Left lung (tissue), 10 donors: ENCODE measurements around the gene KHNYN. TPM values are rescaled to one million over a fixed set of nuclear protein-coding genes. Genes with fewer than 3 reads are reported as not detected.

ENCODE experiments used
- ATAC-seq: fragments of 200-7000 bp; cut with Tn5 transposase; one replicate; pipeline ENCODE4 v1.9.1; 2020; ENCODE audit warnings: moderate library complexity
- DNase-seq, 4 donors: peaks; one replicate each; pipeline ENCODE4 v3.0.0-alpha.2; 2013 to 2020
- H3K27ac ChIP-seq, 2 donors: fragments of 200-600 bp; sonication (generic) in 1 of 2; one replicate each; pipeline versions ENCODE4 v1.5.0 to v1.8.0; 2020 to 2021
- H3K27me3 ChIP-seq, 2 donors: fragments of 200-600 bp; sonication (generic) in 1 of 2; one replicate each; pipeline versions ENCODE4 v1.5.0 to v1.8.0; 2020 to 2021
- H3K36me3 ChIP-seq, 2 donors: fragments of 200-600 bp; sonication (generic) in 1 of 2; one replicate each; pipeline versions ENCODE4 v1.5.0 to v1.8.0; 2020 to 2021
- H3K4me1 ChIP-seq, 2 donors: fragments of 200-600 bp; one replicate each; pipeline ENCODE4 v1.8.0; 2021
- H3K4me3 ChIP-seq, 2 donors: fragments of 200-600 bp; sonication (generic) in 1 of 2; one replicate each; pipeline versions ENCODE4 v1.5.0 to v1.8.0; 2020 to 2021; ENCODE audit warnings: mild to moderate bottlenecking in 1 of 2
- H3K9me3 ChIP-seq, 2 donors: fragments of 200-600 bp; sonication (generic) in 1 of 2; one replicate each; pipeline versions ENCODE4 v1.5.0 to v1.8.0; 2020 to 2021
- intact Hi-C, 2 donors: fragments of 100-400 bp; cut with DNase I; formaldehyde crosslinking; loops; one replicate each; pipeline versions ENCODE4 v1.11.2 to v1.14.2; 2022
- polyA plus RNA-seq, 6 donors: library from polyadenylated mRNA; unstranded; fragments of 120-200 nt; gene quantifications; one replicate each; pipeline ENCODE4 v1.2.1, GENCODE V29; 2013; ENCODE audit not compliant: insufficient read length in 6 of 6
- total RNA-seq, 2 donors: library from RNA; stranded (reverse); fragmentation: NEBNext Ultra II Directional; extraction: Animal tissue kit (Norgen Biotek cat#: 25700); gene quantifications; one replicate each; pipeline ENCODE4 v1.2.1, GENCODE V29; 2021
- TF ChIP-seq, protein P1 (sequence below), 2 donors: fragments of 200-600 bp; sonication (generic) in 1 of 2; IDR thresholded peaks; one replicate each; pipeline versions ENCODE4 v1.5.0 to v1.8.0; 2021; ENCODE audit warnings: antibody characterized with exemption in 2 of 2
- donor health status: DM: no; HTN: yes; CAD: no.
- donor health status: DM: no; HTN: no; CAD: no.

The KHNYN gene
- total and polyA plus RNA-seq, 8 donors, result 46.8 to 56.6 (median 49.7) TPM

DNA sequence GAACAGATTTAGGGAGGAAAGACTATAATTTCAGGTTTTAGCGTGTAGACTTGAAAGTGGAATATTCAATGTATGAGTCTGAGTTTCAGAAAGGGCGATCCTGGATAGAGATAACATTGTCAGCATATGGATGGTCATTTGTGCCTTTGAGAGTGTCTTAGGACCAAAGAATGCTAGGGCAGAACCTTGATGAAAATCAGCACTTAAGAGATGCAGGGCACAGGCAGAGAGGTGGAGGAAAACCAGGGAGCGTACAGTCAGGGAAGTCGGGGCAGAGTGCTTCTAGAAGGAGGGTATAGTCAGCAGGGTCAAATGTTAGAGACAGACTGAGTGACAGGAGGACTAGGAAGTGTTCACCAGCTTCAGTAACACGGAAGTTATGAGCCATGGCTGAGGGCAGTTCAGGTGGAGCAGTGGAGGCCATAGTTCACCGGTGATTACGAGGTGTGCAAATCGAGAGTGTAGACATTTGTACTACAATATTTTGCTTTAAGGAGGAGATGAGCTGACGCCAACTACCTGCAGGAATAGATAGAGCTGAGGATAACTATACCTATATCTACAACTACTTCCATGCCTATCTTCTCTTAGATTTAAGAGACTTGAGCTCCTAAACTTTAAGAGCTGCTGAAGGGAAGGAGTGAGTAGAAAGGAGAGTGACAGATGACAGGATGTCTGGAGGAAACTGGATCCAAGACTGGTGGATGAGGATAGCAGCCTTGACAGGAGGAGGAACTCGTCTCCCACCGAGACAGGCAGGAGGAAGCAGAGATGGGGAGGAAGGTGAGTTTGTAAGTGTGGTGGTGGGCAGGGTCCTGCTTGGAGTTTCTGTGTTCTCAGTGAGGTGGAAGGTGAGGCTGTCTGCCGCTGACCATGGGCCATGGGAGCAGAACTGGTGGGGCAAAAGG, 6.8 kb upstream of the KHNYN start:
- no peak for ATAC-seq
- Histone ChIP-seq H3K9me3 (no peaks in the 10 kb centered on the region), H3K27ac (no peak overlapping the region), H3K27me3 (no peaks in the 10 kb centered on the region), H3K4me3 (no peak overlapping the region), H3K4me1 (peaks cover 5 to 32% of the 10 kb centered on the region in 2 donors), H3K36me3 (no peaks in the 10 kb centered on the region)
- intact Hi-C loops, result no loop called here
- TF ChIP-seq, protein P1, sequence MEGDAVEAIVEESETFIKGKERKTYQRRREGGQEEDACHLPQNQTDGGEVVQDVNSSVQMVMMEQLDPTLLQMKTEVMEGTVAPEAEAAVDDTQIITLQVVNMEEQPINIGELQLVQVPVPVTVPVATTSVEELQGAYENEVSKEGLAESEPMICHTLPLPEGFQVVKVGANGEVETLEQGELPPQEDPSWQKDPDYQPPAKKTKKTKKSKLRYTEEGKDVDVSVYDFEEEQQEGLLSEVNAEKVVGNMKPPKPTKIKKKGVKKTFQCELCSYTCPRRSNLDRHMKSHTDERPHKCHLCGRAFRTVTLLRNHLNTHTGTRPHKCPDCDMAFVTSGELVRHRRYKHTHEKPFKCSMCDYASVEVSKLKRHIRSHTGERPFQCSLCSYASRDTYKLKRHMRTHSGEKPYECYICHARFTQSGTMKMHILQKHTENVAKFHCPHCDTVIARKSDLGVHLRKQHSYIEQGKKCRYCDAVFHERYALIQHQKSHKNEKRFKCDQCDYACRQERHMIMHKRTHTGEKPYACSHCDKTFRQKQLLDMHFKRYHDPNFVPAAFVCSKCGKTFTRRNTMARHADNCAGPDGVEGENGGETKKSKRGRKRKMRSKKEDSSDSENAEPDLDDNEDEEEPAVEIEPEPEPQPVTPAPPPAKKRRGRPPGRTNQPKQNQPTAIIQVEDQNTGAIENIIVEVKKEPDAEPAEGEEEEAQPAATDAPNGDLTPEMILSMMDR (IDR thresholded peaks at IDR 0.05), result no peak
- DNase-seq, result no peak

DNA sequence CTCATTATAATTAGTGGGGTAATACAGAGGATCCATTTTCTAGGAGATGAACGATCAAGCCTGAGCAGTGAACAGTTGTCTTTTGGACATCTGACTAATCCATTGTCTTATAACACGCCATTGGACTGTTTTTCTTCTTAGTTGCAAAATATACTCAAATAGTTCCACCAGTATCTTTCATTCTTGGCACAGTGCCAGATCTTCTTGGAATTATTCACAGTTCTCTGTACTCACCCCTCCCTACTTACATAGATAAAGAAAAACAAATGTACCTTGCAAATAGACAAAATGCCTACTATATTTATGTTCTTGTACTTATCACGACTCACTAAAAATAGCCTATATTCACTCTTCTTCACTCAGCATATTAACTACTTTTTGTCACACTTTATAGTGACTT, 4.0 kb upstream of the KHNYN start:
- intact Hi-C loops, result no loop called here
- Histone ChIP-seq H3K27ac (peak overlapping the region; percentile 67 to 68), H3K36me3 (no peaks in the 10 kb centered on the region), H3K9me3 (no peaks in the 10 kb centered on the region), H3K4me3 (no peak overlapping the region), H3K27me3 (no peaks in the 10 kb centered on the region), H3K4me1 (peaks cover 10 to 40% of the 10 kb centered on the region in 2 donors)
- ATAC-seq (no peak), DNase-seq (peak in 1 of 4 donors; percentile 64)
- TF ChIP-seq, protein P1 (IDR thresholded peaks at IDR 0.05), result no peak

DNA sequence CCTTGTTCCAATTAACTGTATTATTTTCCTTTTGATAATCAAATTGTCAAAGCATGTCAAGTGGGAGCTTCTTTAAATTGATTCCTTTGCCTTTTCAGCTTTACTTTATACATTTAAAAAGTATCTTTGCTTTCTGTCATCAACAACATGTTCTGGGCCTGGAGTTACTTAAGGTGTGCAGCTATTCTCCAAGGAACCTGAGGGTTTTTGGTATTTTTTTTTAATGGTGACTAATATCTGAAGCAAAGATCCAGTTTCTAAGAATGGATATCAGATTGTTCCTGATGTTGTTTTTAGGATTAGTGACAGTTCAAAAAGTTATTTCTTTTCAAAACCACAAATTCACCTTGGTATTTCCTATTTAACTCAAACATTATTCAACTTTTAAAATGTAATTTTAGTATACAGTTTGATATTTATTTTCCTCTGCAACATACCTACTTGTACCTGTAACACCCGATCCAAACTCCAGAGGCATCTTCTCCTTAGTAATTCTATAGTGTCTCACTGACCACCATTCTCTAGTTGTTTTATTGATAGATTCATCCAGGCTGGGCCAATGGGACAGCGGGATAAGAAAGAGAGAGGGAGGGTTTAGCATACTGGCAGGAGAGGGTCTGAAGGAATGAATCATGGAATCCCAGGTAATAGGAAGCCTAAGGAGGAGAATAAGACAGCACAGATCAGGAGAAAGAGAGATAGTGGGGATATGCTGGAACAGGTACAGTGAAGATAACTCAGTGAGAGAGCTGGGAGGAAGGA, 3.4 kb upstream of the KHNYN start:
- Histone ChIP-seq H3K27me3 (no peaks in the 10 kb centered on the region), H3K4me1 (peaks cover 15 to 46% of the 10 kb centered on the region in 2 donors), H3K4me3 (no peak overlapping the region), H3K9me3 (no peaks in the 10 kb centered on the region), H3K27ac (peak overlapping the region in 1 of 2 donors; percentile 67), H3K36me3 (no peaks in the 10 kb centered on the region)
- ATAC-seq (no peak), DNase-seq (no peak)
- intact Hi-C loops, result no loop called here
- TF ChIP-seq, protein P1 (IDR thresholded peaks at IDR 0.05), result no peak

DNA sequence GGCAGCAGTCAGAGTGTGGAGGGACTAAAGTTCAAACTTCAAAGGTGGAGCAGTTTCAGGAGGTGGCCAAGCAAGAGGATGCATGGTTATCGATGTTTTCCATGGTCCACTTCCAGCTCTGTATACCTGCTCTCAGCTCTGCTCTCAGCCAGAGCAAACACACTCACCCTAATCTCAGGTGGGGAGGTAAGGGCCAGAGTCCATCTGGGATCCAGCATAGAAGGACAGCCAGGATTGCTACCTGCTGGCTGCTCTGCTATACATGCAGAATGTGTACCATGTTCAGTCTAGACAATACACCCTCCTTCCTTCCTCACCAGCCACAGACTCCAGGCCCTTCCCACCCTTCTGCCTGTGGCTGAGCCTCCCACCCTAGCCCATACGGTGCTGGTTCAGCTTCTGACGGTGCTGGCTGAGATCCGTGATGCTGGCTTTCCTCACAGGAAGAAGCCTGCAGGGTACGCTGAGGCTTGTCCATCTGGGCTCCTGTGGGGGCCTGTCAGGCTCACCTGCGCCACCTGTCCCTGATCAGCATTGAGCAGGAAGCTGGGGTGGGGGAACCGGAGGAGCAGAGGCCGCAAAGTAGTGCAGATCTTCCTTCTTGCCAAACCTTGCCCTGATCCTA, 2.7 kb upstream of the KHNYN start:
- TF ChIP-seq, protein P1 (IDR thresholded peaks at IDR 0.05), result no peak
- ATAC-seq (no peak), DNase-seq (no peak)
- intact Hi-C loops, result no loop called here
- Histone ChIP-seq H3K27ac (no peak overlapping the region), H3K27me3 (no peaks in the 10 kb centered on the region), H3K36me3 (peaks cover 0 to 1% of the 10 kb centered on the region in 2 donors), H3K4me1 (peaks cover 22 to 53% of the 10 kb centered on the region in 2 donors), H3K4me3 (no peak overlapping the region), H3K9me3 (no peaks in the 10 kb centered on the region)
